K562 (cell line): ENCODE data around the gene BBOX1.

Experiments used
- RAD51 ChIP-seq: fragments of 450-650 bp; IDR thresholded peaks from 2 replicates; pipeline ENCODE4 v1.7.1; 2016; ENCODE audit warnings: low read depth, mild to moderate bottlenecking, borderline replicate concordance
- TF ChIP-seq, protein P1 (sequence below): sonication (generic); formaldehyde crosslinking; IDR thresholded peaks from 2 replicates; pipeline ENCODE4 v1.9.0; 2022; ENCODE audit warnings: mild to moderate bottlenecking, missing genetic modification reagents
- TF ChIP-seq, protein P2 (sequence below), 3 experiments: IDR thresholded peaks in 2 of 3; conservative IDR thresholded peaks in 1 of 3; 2 replicates each; pipeline ENCODE4 v1.5.1; 2011 to 2012; ENCODE audit warnings: low read length in 3 of 3, mild to moderate bottlenecking in 3 of 3, control low read depth in 2 of 3, improper control_type of control experiment in 1 of 3, inconsistent platforms in 1 of 3, low read depth in 1 of 3, mixed read lengths in 1 of 3, moderate library complexity in 1 of 3; ENCODE audit not compliant: insufficient read depth in 2 of 3
- TF ChIP-seq, protein P3 (sequence below): sonication (generic); formaldehyde crosslinking; IDR thresholded peaks from 2 replicates; pipeline ENCODE4 v1.9.0; 2022; ENCODE audit warnings: mild to moderate bottlenecking, missing genetic modification reagents

DNA sequence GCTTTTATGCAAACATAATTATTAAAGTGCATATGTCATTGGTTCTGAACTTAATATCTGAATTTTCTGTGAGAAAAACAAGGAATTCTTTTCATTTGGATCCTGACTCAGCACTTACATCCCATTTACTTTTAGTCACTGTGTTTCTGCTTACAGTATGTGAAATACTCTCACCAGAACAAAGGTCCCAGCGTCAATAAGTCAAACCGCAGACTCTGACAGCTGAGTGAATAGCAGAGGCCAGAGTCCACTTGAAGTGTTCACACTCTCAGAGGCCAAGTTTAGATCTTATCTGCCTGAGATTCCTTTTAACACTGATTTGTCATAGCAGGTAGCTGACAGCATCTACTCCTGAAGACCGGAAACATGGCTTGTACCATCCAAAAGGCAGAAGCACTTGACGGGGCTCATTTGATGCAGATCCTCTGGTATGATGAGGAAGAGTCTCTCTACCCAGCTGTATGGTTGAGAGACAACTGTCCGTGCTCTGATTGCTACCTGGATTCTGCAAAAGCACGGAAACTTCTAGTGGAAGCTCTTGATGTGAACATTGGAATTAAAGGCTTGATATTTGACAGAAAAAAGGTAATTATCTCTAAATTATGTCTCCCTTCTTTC, 14.6 kb downstream of the BBOX1 start:
- TF ChIP-seq, protein P1, sequence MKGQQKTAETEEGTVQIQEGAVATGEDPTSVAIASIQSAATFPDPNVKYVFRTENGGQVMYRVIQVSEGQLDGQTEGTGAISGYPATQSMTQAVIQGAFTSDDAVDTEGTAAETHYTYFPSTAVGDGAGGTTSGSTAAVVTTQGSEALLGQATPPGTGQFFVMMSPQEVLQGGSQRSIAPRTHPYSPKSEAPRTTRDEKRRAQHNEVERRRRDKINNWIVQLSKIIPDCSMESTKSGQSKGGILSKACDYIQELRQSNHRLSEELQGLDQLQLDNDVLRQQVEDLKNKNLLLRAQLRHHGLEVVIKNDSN (CRISPR knock-in tag), result no peak
- TF ChIP-seq RAD51, result no peak
- TF ChIP-seq, protein P2, sequence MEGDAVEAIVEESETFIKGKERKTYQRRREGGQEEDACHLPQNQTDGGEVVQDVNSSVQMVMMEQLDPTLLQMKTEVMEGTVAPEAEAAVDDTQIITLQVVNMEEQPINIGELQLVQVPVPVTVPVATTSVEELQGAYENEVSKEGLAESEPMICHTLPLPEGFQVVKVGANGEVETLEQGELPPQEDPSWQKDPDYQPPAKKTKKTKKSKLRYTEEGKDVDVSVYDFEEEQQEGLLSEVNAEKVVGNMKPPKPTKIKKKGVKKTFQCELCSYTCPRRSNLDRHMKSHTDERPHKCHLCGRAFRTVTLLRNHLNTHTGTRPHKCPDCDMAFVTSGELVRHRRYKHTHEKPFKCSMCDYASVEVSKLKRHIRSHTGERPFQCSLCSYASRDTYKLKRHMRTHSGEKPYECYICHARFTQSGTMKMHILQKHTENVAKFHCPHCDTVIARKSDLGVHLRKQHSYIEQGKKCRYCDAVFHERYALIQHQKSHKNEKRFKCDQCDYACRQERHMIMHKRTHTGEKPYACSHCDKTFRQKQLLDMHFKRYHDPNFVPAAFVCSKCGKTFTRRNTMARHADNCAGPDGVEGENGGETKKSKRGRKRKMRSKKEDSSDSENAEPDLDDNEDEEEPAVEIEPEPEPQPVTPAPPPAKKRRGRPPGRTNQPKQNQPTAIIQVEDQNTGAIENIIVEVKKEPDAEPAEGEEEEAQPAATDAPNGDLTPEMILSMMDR (IDR thresholded peaks at IDR 0.05 in 2 of 3, conservative IDR thresholded peaks at IDR 0.05 in 1 of 3; ENCODE audit: insufficient read depth in 2 of 3, low read depth in 1 of 3, low read length in 3 of 3), result no peak
- TF ChIP-seq, protein P3, sequence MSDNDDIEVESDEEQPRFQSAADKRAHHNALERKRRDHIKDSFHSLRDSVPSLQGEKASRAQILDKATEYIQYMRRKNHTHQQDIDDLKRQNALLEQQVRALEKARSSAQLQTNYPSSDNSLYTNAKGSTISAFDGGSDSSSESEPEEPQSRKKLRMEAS, result no peak
